Measurements from ENCODE around the gene NOTCH4.
A peak's percentile ranks its signal among the peaks of the same experiment; 100 is the strongest.
"Not testable (repeated sequence)": the region's sequence is repeated elsewhere in the genome, so short reads cannot be mapped to it uniquely, and the experiment has no call there.

NOTCH4 gene

DNA sequence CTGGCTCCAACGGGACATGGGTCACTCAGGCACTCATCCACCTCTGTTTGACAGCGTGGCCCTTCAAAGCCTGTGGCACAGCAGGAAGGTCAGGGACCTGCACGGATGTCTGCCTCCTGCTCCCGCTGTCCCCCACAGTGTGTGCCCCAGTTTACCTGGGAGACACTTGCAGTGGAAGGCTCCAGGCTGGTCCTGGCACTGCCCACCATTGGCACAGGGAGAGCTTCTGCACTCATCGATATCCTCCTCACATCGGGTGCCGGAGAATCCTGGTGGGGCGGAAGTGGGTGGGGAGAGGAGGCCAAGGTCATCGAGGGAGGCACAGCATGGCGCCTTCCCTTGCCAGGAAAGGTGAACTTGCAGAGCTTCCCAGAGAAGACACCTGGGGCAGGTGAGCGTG, 6.9 kb downstream of the NOTCH4 start:
- peak; percentile 11 for DNase-seq

DNA sequence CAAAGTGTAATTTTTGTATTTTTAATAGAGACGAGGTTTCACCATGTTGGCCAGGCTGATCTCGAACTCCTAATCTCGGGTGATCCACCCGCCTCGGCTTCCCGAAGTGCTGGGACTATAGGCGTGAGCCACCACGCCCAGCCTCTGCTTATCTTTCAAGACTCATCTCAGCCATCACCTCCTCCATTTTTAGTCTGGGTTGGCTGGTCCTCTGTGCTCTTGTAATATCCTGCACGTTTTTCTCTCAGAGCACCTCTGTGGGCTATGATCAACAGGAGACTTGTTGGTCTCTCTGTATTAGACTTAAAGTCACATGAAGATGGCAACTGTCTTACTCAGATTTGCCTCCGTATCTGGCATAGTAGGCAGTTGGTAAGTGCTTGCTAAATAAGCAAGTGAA, 7.6 kb downstream of the NOTCH4 start:
- DNase-seq, result no peak

DNA sequence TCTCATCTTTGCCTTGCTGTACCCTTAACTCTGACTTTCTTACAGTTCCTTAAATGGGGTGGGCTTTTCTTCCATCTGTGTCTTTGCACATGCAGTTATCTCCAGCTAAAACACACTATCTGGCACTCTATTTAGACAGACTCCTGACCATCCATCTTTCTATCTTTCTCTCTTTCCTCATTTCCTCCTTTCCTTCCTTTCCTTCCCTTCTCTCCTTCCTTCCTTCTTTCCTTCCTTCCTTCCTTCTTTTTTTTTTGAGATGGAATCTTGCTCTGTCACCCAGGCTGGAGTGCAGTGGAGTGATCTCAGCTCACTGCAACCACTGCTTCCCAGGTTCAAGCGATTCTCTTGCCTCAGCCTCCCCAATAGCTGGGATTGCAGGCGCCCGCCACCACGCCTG, 8.2 kb downstream of the NOTCH4 start:
- DNase-seq, result no peak

DNA sequence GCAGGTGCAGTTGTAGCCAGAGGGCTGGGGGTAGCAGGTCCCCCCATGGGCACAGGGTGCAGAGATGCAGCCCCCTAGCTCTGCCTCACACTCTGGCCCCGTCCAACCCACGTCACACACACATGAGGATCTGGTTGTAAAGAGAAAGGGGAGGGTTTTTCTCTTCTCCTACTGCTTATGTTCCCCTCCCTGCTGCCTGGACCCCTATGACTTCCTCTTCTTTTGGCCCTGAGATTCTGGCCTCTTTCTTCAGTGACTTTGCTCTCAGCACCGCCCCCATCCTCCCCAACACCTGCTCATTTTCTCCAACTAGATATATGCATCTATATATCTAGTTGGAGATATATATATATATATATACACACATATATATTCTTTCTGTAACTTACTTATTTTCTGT, 9.7 kb downstream of the NOTCH4 start:
- no peak for DNase-seq

DNA sequence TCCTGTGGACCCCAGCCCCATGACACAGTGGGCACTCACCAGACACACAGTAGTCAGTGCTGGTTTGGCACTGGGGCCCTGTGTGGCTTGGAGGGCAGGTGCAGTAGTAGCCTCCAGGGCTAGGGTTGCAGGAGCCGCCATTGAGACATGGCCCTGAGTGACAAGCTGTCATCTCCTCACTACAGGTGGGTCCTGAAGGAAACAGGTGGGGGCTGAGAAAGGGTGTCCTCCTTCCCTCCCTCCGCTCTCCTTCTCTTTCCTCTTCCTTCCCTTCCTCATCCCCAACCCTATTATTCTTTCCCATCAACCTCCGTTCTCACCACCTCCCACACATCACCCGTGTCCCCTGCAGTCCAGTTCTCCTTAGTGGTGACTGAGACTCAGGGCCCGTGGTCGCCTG, 10.2 kb downstream of the NOTCH4 start:
- no peak for DNase-seq

DNA sequence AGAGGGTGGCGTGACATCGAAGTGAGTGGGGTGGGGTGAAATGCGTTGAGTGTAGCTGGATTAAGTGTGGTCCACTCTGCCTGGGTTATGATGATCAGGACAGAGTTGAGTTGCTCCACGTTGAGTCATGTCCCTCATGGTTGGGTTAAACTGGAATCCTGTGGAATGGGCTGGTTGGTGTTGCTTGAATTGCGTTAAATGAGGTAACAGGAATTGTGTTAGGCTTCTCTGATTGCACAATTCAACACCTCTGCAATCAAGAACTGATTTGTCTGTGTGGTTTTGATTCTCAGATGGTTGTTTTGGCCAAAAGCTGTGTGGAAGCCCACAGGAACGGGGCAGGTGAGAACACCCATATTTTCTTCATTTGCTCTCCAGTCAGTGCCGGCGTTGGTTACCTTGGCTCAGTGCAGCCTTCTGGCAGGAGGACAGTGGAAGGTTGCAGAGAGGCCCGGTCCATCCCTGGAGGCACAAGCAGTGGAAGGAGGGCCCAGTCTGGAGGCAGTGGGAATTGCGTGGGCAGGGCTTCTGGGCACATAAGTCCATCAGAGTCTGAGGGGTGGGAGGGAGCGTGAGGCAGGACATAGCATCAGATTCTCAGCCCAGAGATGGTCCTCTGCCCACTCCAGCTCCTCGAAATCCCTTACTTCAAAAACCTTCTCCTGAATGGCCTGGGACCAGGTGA, 11.6 kb downstream of the NOTCH4 start:
- no peak for DNase-seq

DNA sequence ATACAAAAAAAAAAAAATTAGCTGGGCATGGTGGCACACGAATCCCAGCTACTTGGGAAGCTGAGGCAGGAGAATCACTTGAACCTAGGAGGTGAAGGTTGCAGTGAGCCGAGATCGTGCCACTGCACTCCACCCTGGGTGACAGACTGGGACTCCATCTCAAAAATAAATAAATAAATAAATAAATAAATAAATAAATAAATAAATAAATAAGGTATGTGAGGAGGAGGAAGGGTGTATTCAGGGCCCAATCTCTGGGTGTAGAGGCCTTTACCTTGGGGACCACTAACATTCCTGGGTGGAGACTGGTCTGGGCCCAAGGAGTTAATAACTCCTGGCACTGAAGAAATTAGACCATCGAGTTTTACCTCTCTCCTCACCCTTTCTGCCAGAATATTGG, 12.4 kb downstream of the NOTCH4 start:
- DNase-seq, result not testable (repeated sequence)

DNA sequence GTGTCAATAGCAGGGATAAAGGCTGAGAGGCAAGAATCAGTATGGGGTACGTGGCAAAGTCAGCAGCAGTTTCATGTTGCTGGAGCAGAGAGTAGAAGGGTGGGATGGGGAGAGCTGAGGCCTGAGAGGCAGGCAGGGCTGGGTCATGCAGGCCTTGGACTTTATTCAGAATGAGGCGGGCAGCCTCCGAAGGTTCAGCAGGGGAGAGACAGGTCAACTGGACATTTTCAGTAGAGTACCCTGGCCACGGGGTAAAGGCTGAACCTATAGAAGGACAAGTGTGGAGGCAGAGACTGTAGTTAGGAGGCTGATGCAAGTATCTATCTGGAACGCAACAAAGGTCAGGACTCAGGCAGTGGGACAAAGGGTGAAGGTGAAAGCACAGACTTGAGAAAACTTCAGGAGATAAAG, 13.7 kb downstream of the NOTCH4 start:
- DNase-seq, result no peak

DNA sequence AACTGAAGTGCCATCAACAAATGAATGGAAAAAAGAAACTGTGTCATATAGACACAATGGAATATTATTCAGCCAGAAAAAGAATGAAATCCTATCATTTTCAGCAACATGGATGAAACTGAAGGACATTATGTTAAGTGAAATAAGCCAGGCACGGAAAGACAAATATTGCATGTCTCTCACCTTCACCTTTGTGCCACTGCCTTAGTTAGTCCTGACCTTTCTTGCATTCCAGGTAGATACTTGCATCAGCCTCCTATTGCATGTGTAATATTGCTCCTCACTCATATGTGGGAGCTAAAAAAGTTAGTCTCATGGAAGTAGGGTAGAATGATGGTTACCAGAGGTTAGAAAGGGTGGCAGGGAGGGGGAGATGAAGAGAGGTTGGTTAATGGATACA, 14.9 kb downstream of the NOTCH4 start:
- DNase-seq, result no peak

DNA sequence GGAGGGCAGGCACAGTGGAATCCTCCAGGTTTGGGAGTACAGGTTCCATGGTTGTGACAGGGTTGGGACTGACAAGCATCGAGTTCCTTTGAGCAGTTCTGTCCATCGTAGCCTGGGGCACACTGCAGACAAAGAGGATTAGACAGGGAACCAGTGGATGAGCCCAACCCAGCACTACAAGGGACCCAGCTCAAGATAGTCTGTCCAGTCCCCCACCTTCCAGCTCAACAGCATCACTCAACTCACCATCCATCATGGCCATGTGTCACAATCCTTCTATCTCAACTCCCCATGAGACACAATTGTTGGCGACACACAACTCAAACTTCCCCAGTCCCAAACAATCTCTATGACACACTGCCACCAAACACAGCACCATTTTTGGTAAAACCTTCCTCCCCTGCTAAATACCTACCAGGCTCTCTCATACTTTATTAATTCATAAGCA, 19.6 kb downstream of the NOTCH4 start:
- no peak for DNase-seq

DNA sequence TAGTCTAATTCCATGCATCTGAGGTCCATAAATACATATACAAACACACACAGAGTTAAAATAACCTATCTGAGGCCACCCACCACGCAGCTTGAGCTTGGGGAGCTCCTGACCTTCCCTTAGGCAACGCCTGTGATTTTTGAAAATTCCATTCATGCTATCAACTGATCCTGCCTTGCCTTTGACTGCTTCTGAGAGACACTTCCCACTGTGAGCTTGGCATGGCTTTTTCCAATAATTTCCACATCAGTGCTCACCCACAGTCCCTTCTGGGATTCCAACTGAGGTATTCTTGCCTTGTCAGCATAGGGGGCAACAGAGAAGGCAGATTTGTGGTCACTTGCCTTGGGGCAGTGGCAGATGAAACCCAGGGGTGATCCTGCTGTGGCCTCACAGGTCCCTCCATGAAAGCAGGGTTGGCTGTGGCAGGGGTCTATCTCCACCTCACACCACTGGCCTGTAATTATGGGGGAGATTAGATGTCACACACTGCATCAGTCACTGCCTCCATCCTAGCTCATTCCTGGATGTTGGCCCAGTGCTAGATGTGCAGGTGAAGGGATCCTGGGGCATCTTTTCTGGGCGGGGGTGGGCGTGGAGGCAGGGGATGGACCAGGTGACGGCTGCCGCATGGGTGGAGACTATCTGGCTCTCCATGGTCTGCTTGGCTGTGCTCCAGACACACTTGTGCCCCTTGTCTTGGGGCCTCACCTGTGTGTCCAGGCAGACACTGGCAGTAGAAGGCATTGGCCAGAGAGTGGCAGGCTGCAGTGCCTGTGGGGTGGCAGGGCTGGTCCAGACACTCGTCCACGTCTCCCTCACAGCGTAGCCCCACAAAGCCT, 20.2 kb downstream of the NOTCH4 start:
- peak; percentile 83 for DNase-seq

DNA sequence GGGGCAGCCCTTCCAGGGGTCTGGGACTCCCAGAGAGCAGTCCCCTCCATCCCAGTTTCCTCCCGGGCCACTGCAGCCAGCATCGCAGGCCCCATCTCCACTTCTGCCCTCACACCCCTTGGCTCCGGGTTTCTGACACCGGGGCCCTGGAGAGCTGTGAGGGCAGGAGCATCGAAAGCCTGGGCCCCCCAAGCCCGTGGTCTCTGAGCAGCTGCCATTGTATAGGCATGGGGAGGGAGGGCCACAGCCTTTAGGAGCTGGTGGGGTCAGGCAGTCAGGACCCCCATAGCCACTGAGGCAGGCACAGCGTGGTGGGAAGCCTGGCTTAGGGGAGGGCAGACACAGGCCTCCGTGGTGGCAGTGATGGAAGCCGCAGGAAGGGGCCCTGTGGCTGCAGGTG, 21.7 kb downstream of the NOTCH4 start:
- DNase-seq, result no peak

DNA sequence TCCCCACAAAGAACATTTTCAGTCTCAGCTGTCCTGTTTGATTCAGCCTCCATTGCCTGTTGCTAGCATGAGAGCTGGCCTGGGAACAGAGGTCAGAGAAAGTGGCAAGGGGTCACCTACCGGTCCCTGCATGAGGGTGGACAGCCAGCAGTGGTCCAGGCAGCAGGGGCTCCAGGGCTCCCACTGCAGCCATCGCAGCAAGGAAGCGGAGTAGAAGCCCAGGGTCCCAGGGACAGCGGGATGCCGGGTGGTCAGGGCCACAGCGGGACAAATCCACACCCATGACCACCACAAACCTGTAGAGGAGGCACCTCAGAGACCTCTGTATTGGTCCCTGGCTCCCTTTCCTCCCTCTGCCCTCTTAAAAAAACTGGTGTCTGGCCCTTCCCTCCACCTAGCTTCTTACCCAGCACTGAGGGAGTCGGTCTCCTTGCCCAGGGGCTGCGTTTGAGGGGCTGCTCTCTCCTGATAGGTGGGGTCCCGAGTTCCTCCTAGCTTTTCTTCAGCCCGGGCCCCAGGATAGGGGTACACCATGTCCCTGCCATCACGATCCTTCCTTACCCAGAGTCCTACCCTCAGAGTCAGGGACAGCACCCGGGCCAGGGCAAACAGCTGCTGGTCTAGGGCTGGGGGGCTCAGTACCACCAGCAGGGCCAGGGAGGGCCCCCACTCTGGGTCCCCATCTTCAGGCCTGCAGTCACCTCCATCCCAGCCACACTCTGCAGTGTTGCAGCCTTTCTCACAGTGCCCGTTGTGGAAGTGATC, 23.0 kb downstream of the NOTCH4 start:
- DNase-seq, result no peak

DNA sequence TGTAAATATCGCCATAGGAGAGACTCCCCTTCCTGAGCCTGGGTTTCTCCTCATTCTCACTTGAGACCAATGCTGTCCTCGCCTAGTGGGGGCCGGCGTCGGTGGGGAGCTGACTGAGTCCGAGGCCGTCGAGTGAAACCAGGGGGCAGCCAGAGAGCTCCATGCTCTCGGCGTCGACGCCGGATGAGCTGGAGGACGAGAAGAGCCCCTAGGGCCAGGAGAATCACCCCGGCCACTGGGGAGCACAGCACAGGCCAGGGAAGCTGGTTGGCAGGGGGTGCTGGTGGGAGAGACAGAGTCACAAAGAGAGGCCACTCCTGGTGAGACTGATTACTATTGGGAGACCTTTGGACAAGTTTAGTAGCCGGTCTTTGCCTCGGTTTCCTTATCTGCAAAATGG, 25.0 kb downstream of the NOTCH4 start:
- DNase-seq, result no peak

DNA sequence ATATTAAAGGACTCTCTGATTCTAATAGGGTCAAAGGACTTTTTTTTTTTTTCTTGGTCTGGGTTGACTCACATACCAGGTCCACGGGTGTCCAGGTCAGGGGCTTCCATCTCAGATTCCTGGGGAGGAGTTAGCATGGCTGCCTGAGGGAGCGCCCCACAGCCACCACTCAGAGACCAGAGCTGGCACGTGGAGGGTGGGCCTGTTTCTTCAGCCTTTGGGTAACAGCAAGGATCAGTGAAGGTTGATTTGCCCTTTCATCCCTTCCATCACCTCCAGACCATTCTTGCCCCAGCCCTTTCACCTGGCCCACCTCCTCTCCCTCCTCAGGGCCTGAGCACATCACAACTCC, 25.5 kb downstream of the NOTCH4 start:
- no peak for DNase-seq

DNA sequence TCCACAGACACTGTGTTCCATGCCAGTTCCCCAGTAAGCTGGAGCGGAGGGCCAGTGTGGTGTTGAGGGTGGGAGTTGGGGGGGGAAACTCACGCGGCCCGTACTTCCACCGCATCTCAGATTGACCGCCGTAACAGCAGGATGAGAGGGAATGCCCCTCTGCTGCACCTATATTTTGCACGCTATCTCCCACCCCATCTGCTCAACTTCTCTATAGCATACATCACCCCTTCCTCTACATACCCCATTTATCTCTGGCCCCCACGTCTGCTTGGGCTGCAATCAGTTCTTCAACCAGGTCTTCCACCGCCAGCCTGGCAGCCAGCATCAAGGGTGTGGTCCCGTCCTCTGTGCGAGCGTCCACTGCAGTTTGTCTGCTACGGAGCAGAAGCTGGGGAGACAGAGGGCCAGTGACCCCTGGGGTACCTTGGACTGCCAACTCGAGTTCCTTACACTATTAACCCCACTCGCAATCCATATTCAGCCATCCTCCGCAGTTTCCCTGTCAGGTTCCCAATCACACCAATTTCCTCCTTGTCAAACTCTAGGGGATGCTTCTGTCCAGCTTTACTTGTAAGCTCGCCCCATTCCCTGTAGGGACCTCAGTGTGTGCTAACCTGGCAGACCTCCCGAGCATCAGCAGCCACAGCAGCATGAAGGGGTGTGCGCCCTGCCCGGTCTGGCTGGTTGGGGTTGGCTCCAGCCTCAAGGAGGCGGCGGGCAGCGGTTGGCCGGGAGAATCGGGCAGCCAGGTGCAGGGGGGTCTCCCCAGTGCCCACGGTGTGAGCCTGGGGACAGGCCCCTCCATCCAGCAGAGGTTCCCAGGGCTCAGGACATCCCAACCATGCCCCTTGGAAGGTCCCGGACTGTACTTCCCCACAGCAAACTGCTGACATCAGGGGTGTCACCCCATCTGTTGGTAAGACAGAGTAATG, 26.9 kb downstream of the NOTCH4 start:
- DNase-seq, result peak; percentile 43

DNA sequence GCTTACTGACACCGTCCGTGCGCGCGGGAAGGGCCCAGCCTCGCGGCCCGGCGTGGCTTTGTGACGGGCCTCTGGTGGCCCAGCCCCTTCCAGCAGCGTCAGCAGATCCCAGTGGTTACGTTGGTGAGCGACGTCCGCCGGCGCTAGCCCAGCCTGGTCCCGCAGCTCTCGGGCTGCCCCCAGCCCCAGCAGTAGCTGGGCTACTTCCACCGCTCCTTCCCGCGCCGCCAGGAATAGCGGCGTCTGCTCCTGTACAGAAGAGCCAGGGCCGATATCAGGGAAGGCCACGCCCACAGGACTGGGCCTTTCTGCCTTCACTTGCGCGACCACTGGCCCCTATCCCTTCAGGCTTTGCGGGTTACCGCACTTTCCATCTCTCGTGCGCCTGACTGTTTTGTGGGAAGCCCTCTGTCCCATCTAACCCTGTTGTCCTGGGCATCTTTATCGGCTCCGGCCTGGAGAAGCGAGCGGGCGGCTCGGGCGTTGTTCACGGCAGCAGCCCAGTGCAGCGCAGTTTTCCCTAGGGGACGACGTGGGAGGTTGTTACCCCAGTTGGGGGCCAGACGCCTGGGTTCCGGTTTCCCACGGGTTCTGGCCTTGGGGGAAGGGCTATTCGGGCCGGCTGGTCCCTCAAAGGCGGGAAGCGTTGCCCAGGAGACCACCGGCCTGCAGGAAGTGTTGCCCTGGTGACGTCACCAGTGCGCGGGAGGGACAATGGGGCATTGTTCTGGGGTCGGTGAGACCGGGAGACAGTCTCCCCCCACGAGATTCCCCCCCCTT, 27.8 kb downstream of the NOTCH4 start:
- peak; percentile 97 for DNase-seq

DNA sequence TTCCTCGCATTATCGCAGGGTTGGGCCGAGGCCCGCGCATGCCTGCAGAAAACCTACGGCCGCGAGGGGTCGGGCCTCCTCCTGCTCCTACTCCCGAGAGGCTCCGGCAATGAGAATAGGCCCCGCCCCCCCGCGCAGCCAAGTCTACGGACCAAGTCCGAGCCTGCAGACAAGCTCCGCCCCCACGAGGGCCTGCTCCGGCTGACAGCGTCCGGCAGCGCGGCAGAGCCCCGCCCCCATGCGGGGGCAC, 28.3 kb downstream of the NOTCH4 start:
- DNase-seq, result peak; percentile 100

DNA sequence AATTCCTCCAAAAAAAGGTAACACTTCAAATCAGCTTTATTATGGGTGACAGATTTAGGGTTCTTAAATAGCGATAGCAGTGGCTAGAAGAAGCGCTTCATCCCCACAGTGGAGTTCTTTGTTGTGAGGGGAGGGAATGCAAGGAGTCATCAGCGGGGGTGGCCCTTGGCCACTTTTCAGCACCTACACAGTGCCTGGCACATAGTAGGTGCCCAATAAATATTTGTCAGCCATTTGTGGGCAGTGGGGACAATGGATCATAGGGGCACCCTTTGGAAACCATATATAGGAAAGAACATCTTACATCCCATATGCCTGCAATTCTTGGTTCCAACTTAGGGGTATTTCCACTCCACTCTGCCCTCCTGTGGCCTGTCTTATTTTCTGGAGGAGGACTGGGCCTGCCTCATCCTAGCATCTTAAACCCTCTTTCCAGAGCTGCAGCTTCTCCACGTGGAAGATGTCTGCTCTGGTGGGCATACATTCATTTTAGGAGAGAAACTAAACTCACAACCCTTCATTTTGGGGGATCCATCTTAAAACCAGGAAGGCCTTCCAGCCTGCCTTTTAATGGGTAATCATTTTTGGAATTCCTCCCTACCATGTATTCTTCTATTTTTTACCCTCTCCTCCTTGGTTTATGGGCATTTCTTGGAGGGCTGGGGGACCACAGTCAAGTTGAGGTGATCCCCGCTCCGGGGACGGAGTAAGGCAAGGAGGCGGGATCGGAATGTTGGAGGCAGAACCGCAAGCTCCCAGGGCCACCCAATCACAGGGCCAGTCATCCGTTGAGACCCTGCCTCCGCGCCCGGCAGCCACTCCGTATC, 28.8 kb downstream of the NOTCH4 start:
- peak; percentile 71 for DNase-seq

DNA sequence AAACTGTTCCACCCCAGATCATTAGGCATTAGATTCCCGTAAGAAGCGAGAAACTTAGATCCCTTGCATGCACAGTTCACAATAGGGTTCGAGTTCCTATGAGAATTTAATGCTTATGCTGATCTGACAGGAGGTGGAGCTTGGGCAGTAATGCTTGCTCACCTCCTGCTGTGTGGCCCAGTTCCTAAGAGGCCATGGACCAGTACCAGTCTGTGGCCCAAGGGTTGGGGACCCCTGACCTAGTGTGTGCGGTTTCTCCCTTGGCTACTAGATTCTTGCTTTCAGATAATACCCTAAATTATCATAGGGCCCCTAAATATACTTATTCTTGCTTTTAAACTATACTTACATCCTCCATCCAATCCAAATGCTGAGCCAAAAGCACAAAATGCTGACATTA, 29.5 kb downstream of the NOTCH4 start:
- no peak for DNase-seq

DNA sequence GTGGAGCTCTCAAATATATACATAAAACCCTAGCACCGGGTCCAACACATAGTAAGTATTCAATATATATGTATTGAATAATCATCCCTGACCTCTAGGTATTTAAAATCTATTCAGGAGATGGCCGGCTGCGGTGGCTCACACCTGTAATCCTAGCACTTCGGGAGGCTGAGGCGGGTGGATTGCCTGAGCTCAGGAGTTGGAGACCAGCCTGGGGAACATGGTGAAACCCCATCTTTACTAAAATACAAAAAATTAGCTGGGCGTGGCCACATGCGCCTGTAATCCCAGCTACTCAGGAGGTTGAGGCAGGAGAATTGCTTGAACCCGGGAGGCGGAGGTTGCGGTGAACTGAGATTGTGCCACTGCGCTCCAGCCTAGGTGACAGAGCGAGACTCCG, 30.8 kb downstream of the NOTCH4 start:
- DNase-seq, result not testable (repeated sequence)

All from NCI-H69 (cell line).